Muscle layer of duodenum (tissue), 2 donors: ENCODE data around the gene RNF208.
A peak's percentile ranks its signal among the peaks of the same experiment; 100 is the strongest.
"Not testable (repeated sequence)": the region's sequence is repeated elsewhere in the genome, so short reads cannot be mapped to it uniquely, and the experiment has no call there.

Experiments used
- H3K27ac ChIP-seq: one replicate; pipeline ENCODE4 v1.7.0; 2013; ENCODE audit warnings: mild to moderate bottlenecking, low read length
- H3K27me3 ChIP-seq: one replicate; pipeline ENCODE4 v1.7.0; 2013; ENCODE audit warnings: low read depth, mild to moderate bottlenecking, control low read depth, low read length
- H3K36me3 ChIP-seq, 2 donors: one replicate each; pipeline ENCODE4 v1.7.0; 2013; ENCODE audit warnings: low read length in 2 of 2, control low read depth in 1 of 2, mild to moderate bottlenecking in 1 of 2; ENCODE audit not compliant: insufficient read depth in 2 of 2, control insufficient read depth in 1 of 2
- H3K4me1 ChIP-seq, 2 donors: one replicate each; pipeline ENCODE4 v1.7.0; 2013; ENCODE audit warnings: low read length in 2 of 2, mild to moderate bottlenecking in 2 of 2, control low read depth in 1 of 2, moderate library complexity in 1 of 2; ENCODE audit not compliant: insufficient read depth in 2 of 2, control insufficient read depth in 1 of 2
- H3K4me3 ChIP-seq, 2 donors: one replicate each; pipeline ENCODE4 v1.7.0; 2013; ENCODE audit warnings: low read length in 2 of 2, low read depth in 1 of 2, mild to moderate bottlenecking in 1 of 2
- H3K9me3 ChIP-seq, 2 donors: one replicate each; pipeline ENCODE4 v1.7.0; 2013; ENCODE audit warnings: low read length in 2 of 2, control low read depth in 1 of 2, mild to moderate bottlenecking in 1 of 2; ENCODE audit not compliant: control insufficient read depth in 1 of 2
- donor health status: healthy.

The RNF208 gene

GRCh38 chr9:137251490-137252268 is 29.6 kb upstream of the RNF208 start:
- Histone ChIP-seq H3K27ac (no peak overlapping the region), H3K4me1 (peaks cover 7 to 19% of the 10 kb centered on the region in 2 donors), H3K4me3 (no peak overlapping the region), H3K27me3 (no peaks in the 10 kb centered on the region), H3K36me3 (peaks cover 2 to 5% of the 10 kb centered on the region in 2 donors), H3K9me3 (no peaks in the 10 kb centered on the region)

- H3K9me3 ChIP-seq, result no peaks in the 10 kb centered on the region
- H3K27ac ChIP-seq, result no peak within 1 kb of the TSS
- H3K4me1 ChIP-seq, result peaks cover 2 to 13% of the 10 kb centered on the region in 2 donors
- no peaks in the 10 kb centered on the region for H3K27me3 ChIP-seq
- H3K4me3 ChIP-seq, result no peak within 1 kb of the TSS
- no peaks in the 10 kb centered on the region for H3K36me3 ChIP-seq
Measured at GRCh38 chr9:137251194-137251461, 29.1 kb upstream of the RNF208 start, which contains the start of gene STPG3. TSS of gene STPG3 (plus strand) at chr9:137251286. CDS start at chr9:137251287, 1 bp downstream.

- Histone ChIP-seq H3K4me3 (no peak overlapping the region), H3K9me3 (no peaks in the 10 kb centered on the region), H3K27ac (no peak overlapping the region), H3K27me3 (no peaks in the 10 kb centered on the region), H3K36me3 (no peaks in the 10 kb centered on the region), H3K4me1 (peaks cover 0 to 8% of the 10 kb centered on the region in 2 donors)
Measured at GRCh38 chr9:137250329-137251193, 28.5 kb upstream of the RNF208 start.

GRCh38 chr9:137247916-137248175 is 25.8 kb upstream of the RNF208 start:
- peaks cover 0 to 12% of the 10 kb centered on the region in 2 donors for H3K4me1 ChIP-seq
- H3K36me3 ChIP-seq, result peaks cover 0 to 8% of the 10 kb centered on the region in 2 donors
- no peaks in the 10 kb centered on the region for H3K9me3 ChIP-seq
- H3K27ac ChIP-seq, result no peak overlapping the region
- no peak overlapping the region for H3K4me3 ChIP-seq
- H3K27me3 ChIP-seq, result no peaks in the 10 kb centered on the region

- Histone ChIP-seq H3K36me3 (peaks cover 0 to 10% of the 10 kb centered on the region in 2 donors), H3K9me3 (no peaks in the 10 kb centered on the region), H3K27me3 (no peaks in the 10 kb centered on the region), H3K4me3 (no peak overlapping the region), H3K4me1 (peaks cover 0 to 17% of the 10 kb centered on the region in 2 donors), H3K27ac (no peak overlapping the region)
Measured at GRCh38 chr9:137247135-137247915, 25.3 kb upstream of the RNF208 start.

GRCh38 chr9:137245450-137246421 is 23.7 kb upstream of the RNF208 start:
- peaks cover 0 to 22% of the 10 kb centered on the region in 2 donors for H3K4me1 ChIP-seq
- no peaks in the 10 kb centered on the region for H3K27me3 ChIP-seq
- H3K9me3 ChIP-seq, result no peaks in the 10 kb centered on the region
- H3K27ac ChIP-seq, result no peak overlapping the region
- H3K36me3 ChIP-seq, result peaks cover 0 to 10% of the 10 kb centered on the region in 2 donors
- H3K4me3 ChIP-seq, result no peak overlapping the region

GRCh38 chr9:137244486-137245449 is 22.7 kb upstream of the RNF208 start:
- Histone ChIP-seq H3K27ac (no peak overlapping the region), H3K4me1 (peaks cover 0 to 22% of the 10 kb centered on the region in 2 donors)

GRCh38 chr9:137243626-137244485 is 21.8 kb upstream of the RNF208 start:
- Histone ChIP-seq H3K27ac (no peak overlapping the region), H3K36me3 (peaks cover 0 to 10% of the 10 kb centered on the region in 2 donors), H3K4me1 (peaks cover 0 to 30% of the 10 kb centered on the region in 2 donors), H3K27me3 (no peaks in the 10 kb centered on the region), H3K4me3 (peak overlapping the region in 1 of 2 donors; percentile 33), H3K9me3 (no peaks in the 10 kb centered on the region)

More at GRCh38 chr9:137244486-137245449, 22.7 kb upstream of the RNF208 start:
- Histone ChIP-seq H3K27me3 (no peaks in the 10 kb centered on the region), H3K9me3 (no peaks in the 10 kb centered on the region), H3K36me3 (peaks cover 0 to 10% of the 10 kb centered on the region in 2 donors), H3K4me3 (no peak overlapping the region)

GRCh38 chr9:137243266-137243625 is 21.2 kb upstream of the RNF208 start:
- Histone ChIP-seq H3K36me3 (peaks cover 0 to 10% of the 10 kb centered on the region in 2 donors), H3K4me1 (peaks cover 0 to 36% of the 10 kb centered on the region in 2 donors), H3K4me3 (peak overlapping the region in 1 of 2 donors; percentile 33)
- H3K27me3 ChIP-seq, H3K9me3 ChIP-seq, H3K27ac ChIP-seq: not testable (repeated sequence)
